HG03520 (cell line): ENCODE measurements around the gene ZNF318.
"Not testable (repeated sequence)": the region's sequence is repeated elsewhere in the genome, so short reads cannot be mapped to it uniquely, and the experiment has no call there.

ENCODE experiments used
- ATAC-seq: cut with Tn5 transposase; IDR thresholded peaks from one replicate; pipeline ENCODE4 v1.9.1; 2021; ENCODE audit warnings: mild to moderate bottlenecking, moderate library complexity; ENCODE audit not compliant: unreplicated experiment

ZNF318 gene

GRCh38 chr6:43369174-43370002 lies at the start of gene ZNF318:
Gene ZNF318 (minus strand): TSS chr6:43369647. CDS start chr6:43369365, 282 bp downstream.
- peak; percentile 81 for ATAC-seq

- ATAC-seq, result no peak
These were observed 47.5 kb upstream of the ZNF318 start for GRCh38 chr6:43416935-43417334.

DNA sequence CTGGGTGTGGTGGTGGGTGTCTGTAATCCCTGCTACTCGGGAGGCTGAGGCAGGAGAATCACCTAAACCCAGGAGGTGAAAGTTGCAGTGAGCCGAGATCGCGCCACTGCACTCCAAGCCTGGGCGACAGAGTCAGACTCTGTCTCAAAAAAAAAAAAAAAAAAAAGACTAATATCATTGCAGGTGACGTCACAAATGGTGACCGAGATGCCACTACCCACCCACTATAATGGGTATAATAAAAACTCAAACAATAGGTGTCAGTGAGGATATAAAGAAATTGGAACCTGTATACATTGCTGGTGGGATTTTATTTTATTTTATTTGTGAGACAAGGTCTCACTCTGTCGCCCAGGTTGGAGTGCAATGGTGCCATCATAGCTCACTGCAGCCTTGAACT lies 45.8 kb upstream of the ZNF318 start:
- ATAC-seq, result not testable (repeated sequence)

DNA sequence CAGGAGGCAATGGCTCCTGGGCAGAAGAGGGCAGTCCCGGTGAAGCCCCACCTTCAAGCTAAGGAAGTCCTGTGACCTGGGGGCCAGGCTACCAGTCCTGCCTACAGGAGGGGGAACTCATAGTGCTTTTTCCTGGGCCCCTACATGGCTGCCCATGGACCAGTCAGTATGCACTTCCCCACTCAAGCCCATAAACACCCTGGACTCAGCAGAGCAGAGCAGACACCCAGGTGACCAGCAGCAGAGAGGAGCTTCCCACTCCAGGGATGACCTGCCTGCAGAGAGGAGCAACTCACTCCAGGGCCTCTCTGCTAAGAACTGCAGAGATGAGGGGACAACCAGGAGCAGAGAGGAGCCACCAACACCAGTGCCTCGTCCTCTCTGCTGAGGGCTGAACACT lies 43.6 kb upstream of the ZNF318 start:
- ATAC-seq, result no peak

GRCh38 chr6:43412541-43412940 lies 43.1 kb upstream of the ZNF318 start:
- ATAC-seq, result no peak

DNA sequence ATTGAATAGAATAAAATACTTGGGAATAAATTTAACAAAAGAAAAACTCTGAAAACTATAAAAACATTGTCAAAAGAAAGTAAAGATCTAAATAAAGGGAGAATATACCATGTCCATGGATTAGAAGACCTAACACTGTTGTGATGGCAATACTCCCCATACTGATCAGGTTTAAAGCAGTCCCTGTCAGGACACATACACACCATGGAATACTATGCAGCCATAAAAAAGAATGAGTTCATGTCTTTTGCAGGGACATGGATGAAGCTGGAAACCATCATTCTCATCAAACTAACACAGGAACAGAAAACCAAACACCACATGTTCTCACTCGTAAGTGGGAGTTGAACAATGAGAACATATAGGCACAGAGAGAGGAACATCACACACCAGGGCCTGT lies 41.3 kb upstream of the ZNF318 start:
- ATAC-seq, result not testable (repeated sequence)

DNA sequence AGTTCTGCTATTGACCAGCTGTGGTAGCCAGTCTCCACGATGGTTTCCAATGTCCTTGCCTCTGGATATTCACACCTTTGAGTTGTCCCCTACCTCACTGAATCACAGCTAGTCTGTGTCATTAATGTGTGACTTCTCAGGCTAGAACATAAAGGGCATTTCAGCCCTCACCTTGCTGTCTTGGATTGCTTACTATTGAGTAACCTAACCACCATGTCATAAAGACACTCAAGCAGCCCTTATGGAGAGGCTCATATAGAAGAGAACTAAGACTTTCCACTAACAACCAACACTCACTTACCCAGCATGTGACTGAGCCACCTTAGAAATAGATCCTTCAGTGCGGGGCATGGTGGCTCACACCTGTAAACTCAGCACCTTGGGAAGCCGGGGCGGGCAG lies 38.8 kb upstream of the ZNF318 start:
- ATAC-seq, result no peak

GRCh38 chr6:43407296-43407695 lies 37.8 kb upstream of the ZNF318 start:
- ATAC-seq, result no peak

GRCh38 chr6:43405354-43405753 lies 35.9 kb upstream of the ZNF318 start:
- ATAC-seq, result no peak

GRCh38 chr6:43402820-43403219 lies 33.4 kb upstream of the ZNF318 start:
- ATAC-seq, result no peak

DNA sequence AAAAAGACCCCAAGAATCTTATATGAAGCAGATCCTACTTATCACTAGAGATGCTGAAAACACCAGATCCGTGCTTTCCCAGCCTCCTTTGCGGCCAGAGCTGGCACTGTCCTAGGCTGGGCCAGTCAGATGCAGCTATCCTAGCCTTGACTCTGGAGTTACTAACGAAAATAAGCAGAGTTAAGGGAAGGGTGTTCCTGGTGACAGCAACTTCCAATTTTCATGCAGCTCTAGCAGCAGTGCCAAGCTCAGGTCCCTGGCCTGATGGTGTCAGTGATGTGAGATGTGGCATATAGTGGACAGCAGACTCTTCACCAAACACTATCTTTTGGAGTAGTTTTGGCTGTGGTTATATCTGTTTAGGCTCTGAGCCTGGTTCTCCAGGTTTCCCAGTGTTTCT lies 32.3 kb upstream of the ZNF318 start:
- ATAC-seq, result no peak

- no peak for ATAC-seq
These were observed 30.6 kb upstream of the ZNF318 start for GRCh38 chr6:43399932-43400487.

DNA sequence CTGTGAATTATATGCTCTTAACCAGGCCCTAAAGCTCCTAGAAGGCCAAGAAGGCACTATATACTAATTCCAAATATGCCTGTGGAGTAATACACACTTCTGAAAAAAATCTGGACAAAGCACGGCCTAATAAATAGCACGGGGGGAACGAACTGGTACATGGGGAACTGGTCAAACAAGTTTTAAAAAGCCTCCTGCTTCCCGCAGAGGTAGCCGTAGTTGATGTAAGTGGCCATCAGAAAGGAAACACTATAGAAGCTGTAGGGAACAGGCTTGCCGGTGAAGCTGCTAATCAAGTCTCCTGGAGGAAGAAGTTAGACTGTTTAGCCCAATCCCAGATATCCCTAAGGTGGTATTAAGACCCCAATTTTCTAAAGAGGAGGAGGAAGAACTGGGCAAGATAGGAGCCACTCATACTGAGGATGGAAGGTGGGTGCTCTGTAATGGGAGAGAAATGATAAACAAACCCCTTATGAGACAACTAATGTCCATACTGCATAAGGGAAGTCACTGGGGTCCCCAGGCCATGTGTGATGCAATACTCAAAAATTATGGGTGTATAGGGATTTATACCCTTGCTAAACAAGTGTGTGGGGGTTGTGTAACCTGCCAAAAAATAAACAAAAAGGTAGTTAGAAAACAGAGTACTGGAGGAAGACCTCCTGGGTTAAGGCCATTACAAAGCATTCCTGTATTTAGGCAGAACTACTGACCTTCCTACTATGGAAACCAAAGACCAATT lies 27.1 kb upstream of the ZNF318 start:
- ATAC-seq, result no peak

DNA sequence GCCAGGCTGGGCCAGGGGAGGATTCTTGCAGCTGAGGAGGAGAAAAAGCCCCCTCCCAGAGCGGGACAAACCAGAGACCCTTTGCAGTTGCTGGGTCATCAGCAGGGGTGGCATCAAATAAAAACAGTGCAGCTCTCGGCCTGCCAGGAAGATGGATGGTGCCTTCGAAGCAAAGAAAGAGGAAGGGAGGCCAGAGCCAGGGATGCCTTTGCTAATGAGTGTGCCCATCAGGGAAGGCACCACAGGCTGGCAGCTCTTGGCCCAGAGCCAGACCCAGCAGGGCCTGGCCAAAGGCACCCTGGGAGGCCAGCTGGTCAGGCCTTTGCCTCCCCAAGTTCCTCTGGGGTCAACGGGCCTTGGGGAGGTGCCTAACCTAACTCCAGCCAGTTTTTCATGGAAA lies 26.3 kb upstream of the ZNF318 start:
- ATAC-seq, result no peak

DNA sequence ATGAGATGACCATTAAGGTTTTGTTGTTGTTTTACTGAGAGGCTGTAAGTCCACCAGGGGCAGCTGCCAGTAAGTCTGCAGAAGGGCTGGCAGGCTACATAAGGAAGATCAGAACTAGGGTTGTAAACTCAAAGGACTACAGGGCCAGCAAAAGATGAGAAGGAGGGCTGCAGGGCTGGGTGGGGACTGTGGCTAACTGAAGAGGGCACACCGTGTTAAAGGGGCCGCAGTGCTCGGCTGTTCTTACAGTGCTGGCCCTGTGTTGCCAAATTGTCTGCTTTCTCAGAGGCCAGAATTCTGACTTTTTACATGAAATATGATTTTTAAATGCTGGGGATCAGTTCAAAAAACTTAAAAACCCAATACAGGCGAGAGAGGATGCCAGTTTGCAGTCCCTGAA lies 25.5 kb upstream of the ZNF318 start:
- ATAC-seq, result no peak

DNA sequence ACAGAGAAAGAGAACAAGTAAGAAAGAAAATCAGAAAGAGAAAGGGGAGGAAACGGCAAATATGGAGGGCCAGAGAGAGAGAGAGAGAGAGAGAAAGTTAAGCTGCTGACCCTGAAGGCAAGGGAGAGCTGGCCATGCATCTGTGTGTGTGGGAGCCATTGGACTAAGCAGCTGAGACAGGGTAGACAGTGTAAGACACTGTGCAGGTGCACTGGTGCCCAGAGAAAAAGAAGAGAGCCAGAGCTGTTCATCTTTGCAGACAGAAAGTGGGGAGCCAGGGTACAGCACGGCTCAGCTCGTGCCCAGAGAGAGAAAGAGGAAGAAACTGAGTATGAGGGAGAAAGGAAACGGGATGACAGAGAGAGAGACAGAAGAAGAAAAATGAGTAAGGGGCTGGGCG lies 24.2 kb upstream of the ZNF318 start:
- ATAC-seq, result no peak

DNA sequence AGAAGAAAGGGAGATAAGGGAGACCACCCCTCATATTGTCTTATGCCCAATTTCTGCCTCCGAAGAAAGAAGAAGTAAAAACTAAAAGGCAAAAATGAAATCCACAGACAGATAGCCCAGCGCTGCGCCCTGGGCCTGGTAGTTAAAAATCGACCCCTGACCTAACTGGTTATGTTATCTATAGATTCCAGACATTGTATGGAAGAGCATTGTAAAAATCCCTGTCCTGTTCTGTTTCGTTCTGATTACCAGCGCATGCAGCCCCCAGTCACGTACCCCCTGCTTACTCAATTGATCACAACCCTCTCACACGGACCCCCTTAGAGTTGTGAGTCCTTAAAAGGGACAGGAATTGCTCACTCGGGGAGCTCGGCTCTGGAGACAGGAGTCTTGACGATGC lies 23.7 kb upstream of the ZNF318 start:
- not testable (repeated sequence) for ATAC-seq

DNA sequence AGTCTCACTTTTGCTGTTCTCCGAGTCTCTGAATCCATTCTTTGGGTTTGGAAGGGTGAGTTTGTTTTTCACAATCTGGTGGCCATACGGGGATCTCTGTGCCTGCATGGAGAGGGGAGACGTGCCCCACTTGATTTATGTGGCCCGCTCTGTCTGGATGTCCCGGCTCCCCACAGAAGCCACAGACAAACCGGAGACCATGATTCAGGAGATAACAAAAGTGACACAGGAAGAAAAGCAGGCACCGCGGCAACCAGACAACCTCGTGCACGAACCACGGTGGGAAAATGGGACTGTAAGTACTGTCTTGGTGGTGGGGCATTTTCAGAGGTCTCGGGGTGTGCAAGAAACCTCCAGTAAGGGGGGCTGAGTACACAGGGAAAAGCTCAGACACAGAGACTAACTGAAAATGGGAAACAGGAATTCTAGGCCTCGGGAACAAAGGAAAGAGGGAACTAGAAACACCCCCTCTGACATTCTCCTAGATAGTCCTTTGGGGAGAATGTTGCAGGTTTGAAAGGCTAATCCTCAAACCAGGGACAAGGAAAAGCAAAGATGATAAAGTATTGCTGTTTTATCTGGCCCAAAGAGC lies 22.1 kb upstream of the ZNF318 start:
- no peak for ATAC-seq

- not testable (repeated sequence) for ATAC-seq
These were observed 21.4 kb upstream of the ZNF318 start for GRCh38 chr6:43390753-43391439.

DNA sequence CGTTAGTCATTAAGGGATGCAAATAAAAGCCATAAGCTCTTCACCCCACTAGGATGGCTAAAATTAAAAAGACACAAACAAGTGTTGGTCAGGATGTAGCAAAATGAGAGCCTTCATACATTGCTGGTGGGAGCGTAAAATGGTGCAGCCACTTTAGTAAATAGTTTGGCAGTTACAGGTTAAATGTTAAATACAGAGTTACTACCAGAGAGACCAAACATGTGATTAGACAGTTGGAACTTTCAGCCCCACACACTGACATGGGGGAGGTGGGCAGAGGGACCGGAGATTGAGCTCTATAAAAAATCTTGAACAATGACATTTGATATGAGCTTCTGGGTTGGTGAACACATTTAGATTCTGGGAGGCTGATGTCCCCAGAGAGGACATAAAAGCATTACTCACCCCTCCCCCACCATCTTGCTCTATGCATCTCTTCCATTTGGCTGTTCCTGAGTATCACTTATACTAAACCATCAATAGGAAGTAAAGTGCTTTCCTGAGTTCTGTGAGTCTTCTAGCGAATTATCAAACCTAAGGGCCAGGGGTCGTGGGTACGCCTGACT lies 20.4 kb upstream of the ZNF318 start:
- no peak for ATAC-seq

GRCh38 chr6:43386492-43386891 lies 17.0 kb upstream of the ZNF318 start:
- ATAC-seq, result no peak
